K562 (cell line): ENCODE measurements around the gene SZT2. TPM values are rescaled to one million over a fixed set of nuclear protein-coding genes. Genes with fewer than 3 reads are reported as not detected.

Experiments
- ATAC-seq: fragments of 200-7000 bp; cut with Tn5 transposase; 3 replicates; pipeline ENCODE4 v1.9.1; 2020; ENCODE audit warnings: moderate library complexity
- BruUV-seq: library from RNA; stranded (reverse); fragments of 400-500 nt; replicated peaks from 2 replicates; lab custom pipeline; 2021; lab: Mats Ljungman, UMichigan
- CTCF ChIA-PET: fragments of 300-600 bp; formaldehyde crosslinking; extraction: SDS; loops from one replicate; lab custom pipeline; 2021; ENCODE audit warnings: low intra/inter-chr PET ratio; lab: Yijun Ruan, JAX
- POLR2A ChIA-PET: fragments of 300-600, 350-650 bp; sonication (Branson Sonifier 250); formaldehyde crosslinking; extraction: SDS; loops from one replicate; lab custom pipeline; 2021; ENCODE audit warnings: antibody characterized with exemption, inconsistent platforms; lab: Yijun Ruan, JAX
- DNase-seq, 4 experiments: peaks; one replicate each; pipeline versions ENCODE4 v3.0.0 to v3.0.0-alpha.2; 2011 to 2018; ENCODE audit warnings: low spot score in 3 of 4, mixed read lengths in 3 of 4; ENCODE audit errors: extremely low read depth in 1 of 4
- FAIRE-seq: peaks from 2 replicates; lab custom pipeline; 2011; peaks lifted over from hg19 to GRCh38; lab: Jason Lieb, UNC
- H2AFZ ChIP-seq: 2 replicates; pipeline ENCODE4 v1.6.0; 2011; ENCODE audit warnings: low read depth, low read length, control low read depth, inconsistent platforms
- H3K27ac ChIP-seq: fragments of 200-600 bp; 3 replicates; pipeline ENCODE4 v1.8.0; 2011; ENCODE audit warnings: low read depth, mild to moderate bottlenecking, control low read depth, inconsistent platforms, low read length, moderate library complexity, mixed read lengths; ENCODE audit errors: extremely low read depth
- H3K27me3 ChIP-seq, 2 experiments: fragments of 300-600 bp in 1 of 2; 2 replicates in 1 of 2; 3 replicates in 1 of 2; pipeline versions ENCODE4 v1.6.0 to v1.8.0; 2011; ENCODE audit warnings: inconsistent platforms in 2 of 2, low read length in 2 of 2, mild to moderate bottlenecking in 1 of 2, mixed read lengths in 1 of 2, moderate library complexity in 1 of 2; ENCODE audit not compliant: control insufficient read depth in 2 of 2, insufficient read depth in 2 of 2
- H3K36me3 ChIP-seq: fragments of 300-600 bp; 3 replicates; pipeline ENCODE4 v1.8.0; 2011; ENCODE audit warnings: mild to moderate bottlenecking, low read length, inconsistent platforms; ENCODE audit not compliant: control insufficient read depth, insufficient read depth
- H3K4me1 ChIP-seq, 2 experiments: fragments of 200-600 bp in 1 of 2; replicated peaks in 1 of 2; 2 replicates in 1 of 2; 3 replicates in 1 of 2; pipeline versions ENCODE4 v1.5.1 to v1.8.0; 2011; ENCODE audit warnings: inconsistent platforms in 2 of 2, low read length in 2 of 2, mild to moderate bottlenecking in 1 of 2, mixed read lengths in 1 of 2, moderate library complexity in 1 of 2; ENCODE audit not compliant: control insufficient read depth in 2 of 2, insufficient read depth in 2 of 2
- H3K4me2 ChIP-seq: 2 replicates; pipeline ENCODE4 v1.6.1; 2011; ENCODE audit warnings: low read length, control low read depth, inconsistent platforms, mixed read lengths; ENCODE audit not compliant: insufficient read depth
- H3K4me3 ChIP-seq: fragments of 200-600 bp; sonication (generic), shearing (Covaris generic); 2 replicates; pipeline ENCODE4 v1.5.1; 2016; ENCODE audit warnings: control low read depth, inconsistent platforms
- H3K79me2 ChIP-seq: fragments of 200-600 bp; 3 replicates; pipeline ENCODE4 v1.8.0; 2011; ENCODE audit warnings: low read length, inconsistent platforms; ENCODE audit not compliant: control insufficient read depth, insufficient read depth
- H3K9ac ChIP-seq, 2 experiments: 2 replicates each; pipeline versions ENCODE4 v1.6.0 to v1.6.1; 2011; ENCODE audit warnings: low read depth in 2 of 2, low read length in 2 of 2, control low read depth in 1 of 2, inconsistent platforms in 1 of 2, mild to moderate bottlenecking in 1 of 2, mixed read lengths in 1 of 2; ENCODE audit not compliant: insufficient read depth in 1 of 2
- H3K9me1 ChIP-seq: one replicate; pipeline ENCODE4 v1.6.0; 2011; ENCODE audit warnings: inconsistent platforms, mild to moderate bottlenecking, low read length, moderate library complexity; ENCODE audit not compliant: control insufficient read depth, insufficient read depth
- H3K9me3 ChIP-seq: replicated peaks from 2 replicates; pipeline ENCODE4 v1.5.1; 2011; ENCODE audit warnings: low read depth, low read length, inconsistent platforms; ENCODE audit not compliant: control insufficient read depth, insufficient read depth
- H4K20me1 ChIP-seq: replicated peaks from 2 replicates; pipeline ENCODE4 v1.6.1; 2011; ENCODE audit warnings: low read length, inconsistent platforms, mixed read lengths; ENCODE audit not compliant: control insufficient read depth, insufficient read depth
- ARID4B ChIP-seq: sonication (generic); formaldehyde crosslinking; IDR thresholded peaks from 2 replicates; pipeline ENCODE4 v1.8.0; 2022; ENCODE audit warnings: mild to moderate bottlenecking, missing genetic modification reagents
- MCM5 ChIP-seq: fragments of 450-650 bp; IDR thresholded peaks from 2 replicates; pipeline ENCODE4 v1.6.1; 2016; ENCODE audit warnings: low read depth
- RERE ChIP-seq: sonication (generic); formaldehyde crosslinking; IDR thresholded peaks from 2 replicates; pipeline ENCODE4 v1.8.0; 2023; ENCODE audit warnings: missing genetic modification reagents, mild to moderate bottlenecking, borderline replicate concordance
- WGBS: fragments of 100-300 bp; shearing (Covaris generic); methylation state at CpG from one replicate; pipeline ENCODE4 v1.1.6; 2016; ENCODE audit warnings: low coverage, mixed read lengths; ENCODE audit not compliant: insufficient coverage; ENCODE audit errors: missing lambda C conversion rate; 5-methylcytosine and 5-hydroxymethylcytosine counted together
- in situ Hi-C: fragments of 300-500 bp; cut with MboI; formaldehyde crosslinking; loops from 4 replicates; pipeline ENCODE4 v1.15.0; 2018; ENCODE audit warnings: inconsistent platforms, mixed read lengths
- intact Hi-C: fragments of 100-400 bp; cut with micrococcal nuclease; formaldehyde crosslinking; loops from 2 replicates; pipeline ENCODE4 v1.14.2; 2022
- polyA plus RNA-seq, 8 experiments: library from polyadenylated mRNA; depleted of rRNA in 4 of 8; stranded (reverse) in 5 of 8; unstranded in 3 of 8; fragments of >200 nt; fragmentation: Nextera tagmentation in 2 of 8; fragmentation: Illumina TruSeq in 1 of 8; extraction: Ambion mirVana in 2 of 8; extraction: Trizol in 1 of 8; gene quantifications; 2 replicates each; pipeline versions ENCODE4 v1.2.1 to v1.2.3, GENCODE V29; 2011 to 2014; ENCODE audit warnings: inconsistent platforms in 1 of 8, missing spikeins in 1 of 8
- total RNA-seq, 7 experiments: library from RNA; depleted of rRNA in 6 of 7; stranded (reverse); fragments of >200 nt in 6 of 7; fragmentation: Illumina TruSeq in 2 of 7; extraction: Trizol in 2 of 7; gene quantifications; 2 replicates each; pipeline versions ENCODE4 v1.2.1 to v1.2.3, GENCODE V29; 2011 to 2021; ENCODE audit warnings: low replicate concordance in 1 of 7

SZT2 gene
- total and polyA plus RNA-seq, 9 of the 15 experiments (the other 6 are each of a cell fraction or from before 2014, with no cell fraction given): 0.88 to 31.0 (median 12.8) TPM

GRCh38 chr1:43440358-43440757 is 50.7 kb downstream of the SZT2 start (continued):
- TF ChIP-seq MCM5: no peak
- TF ChIP-seq, all 486 proteins: peak for 0

- Histone ChIP-seq H3K4me2 (no peak overlapping the region), H3K36me3 (peaks cover 32% of the 10 kb centered on the region; the same call in 2 of the 3 replicates), H3K27ac (no peak overlapping the region)
- DNase-seq: no peak
- CTCF ChIA-PET: no interaction called here
- TF ChIP-seq ARID4B (CRISPR knock-in tag) (0 out of 2 replicates have a peak, but pooled peaks have one; percentile 20), RERE (CRISPR knock-in tag) (no peak)
- TF ChIP-seq, all 486 proteins: peak for 1
- in situ Hi-C loops: no loop called here
- POLR2A ChIA-PET: interaction anchor here (0.6 to 1.3 kb wide), 9 partner anchors 8 to 530 kb away, joined by 3 to 6 read pairs (median 3); no protein-coding TSS in a partner anchor
- 82% methylated on average over 15 of the region's 15 CpGs for WGBS
- Histone ChIP-seq H2AFZ (no peak overlapping the region), H3K9me3 (no peaks in the 10 kb centered on the region), H3K4me1 (peaks cover 8% of the 10 kb centered on the region in 2 experiments; a peak in 3 of 5 replicates), H3K27me3 (no peaks in the 10 kb centered on the region), H3K79me2 (no peaks in the 10 kb centered on the region), H4K20me1 (no peaks in the 10 kb centered on the region; the same call in 1 of the 2 replicates), H3K9ac (0 out of 4 replicates have a peak overlapping the region, but pooled peaks of 1 of the 2 experiments have one; percentile 21), H3K9me1 (peaks cover 4% of the 10 kb centered on the region), H3K4me3 (no peak overlapping the region)
- BruUV-seq: no TSS peak
- FAIRE-seq (no peak), ATAC-seq (no peak)
- intact Hi-C loops: no loop called here
Observed at GRCh38 chr1:43441166-43441893, 51.6 kb downstream of the SZT2 start.
